Measurements from ENCODE around the gene ABCA12.

The ABCA12 gene

GRCh38 chr2:215002500-215002899, 135.9 kb downstream of the ABCA12 start:
- H3K4me3 ChIP-seq (ENCODE audit: low read depth, low read length): no peak overlapping the region
- in situ Hi-C loops (cut with HindIII; ENCODE audit: low sequenced_read_pairs): no loop called here
- peak; percentile 61 for TF ChIP-seq CTCF (IDR thresholded peaks at IDR 0.05; ENCODE audit: low read depth, low read length, missing control alignments)
- DNase-seq (ENCODE audit: low read depth): peak; percentile 26

- TF ChIP-seq CTCF (IDR thresholded peaks at IDR 0.05; ENCODE audit: low read depth, low read length, missing control alignments): no peak
- DNase-seq (ENCODE audit: low read depth): no peak
- no peak overlapping the region for H3K4me3 ChIP-seq (ENCODE audit: low read depth, low read length)
- in situ Hi-C loops (cut with HindIII; ENCODE audit: low sequenced_read_pairs): no loop called here
Observed at GRCh38 chr2:215000721-215001120, 137.7 kb downstream of the ABCA12 start.

- TF ChIP-seq CTCF (IDR thresholded peaks at IDR 0.05; ENCODE audit: low read depth, low read length, missing control alignments): no peak
- in situ Hi-C loops (cut with HindIII; ENCODE audit: low sequenced_read_pairs): no loop called here
Observed at GRCh38 chr2:214995926-214996670, 142.3 kb downstream of the ABCA12 start.

GRCh38 chr2:214995409-214995808, 143.0 kb downstream of the ABCA12 start:
- DNase-seq (ENCODE audit: low read depth): no peak
- H3K4me3 ChIP-seq (ENCODE audit: low read depth, low read length): no peak overlapping the region
- in situ Hi-C loops (cut with HindIII; ENCODE audit: low sequenced_read_pairs): no loop called here
- TF ChIP-seq CTCF (IDR thresholded peaks at IDR 0.05; ENCODE audit: low read depth, low read length, missing control alignments): no peak

More at GRCh38 chr2:214995926-214996670, 142.3 kb downstream of the ABCA12 start:
- no peak overlapping the region for H3K4me3 ChIP-seq (ENCODE audit: low read depth, low read length)
- no peak for DNase-seq (ENCODE audit: low read depth)

- DNase-seq (ENCODE audit: low read depth): no peak
- in situ Hi-C loops (cut with HindIII; ENCODE audit: low sequenced_read_pairs): no loop called here
- TF ChIP-seq CTCF (IDR thresholded peaks at IDR 0.05; ENCODE audit: low read depth, low read length, missing control alignments): no peak
- H3K4me3 ChIP-seq (ENCODE audit: low read depth, low read length): no peak overlapping the region
Observed at GRCh38 chr2:214992911-214993310, 145.5 kb downstream of the ABCA12 start.

GRCh38 chr2:214989187-214989586, 149.2 kb downstream of the ABCA12 start:
- H3K4me3 ChIP-seq (ENCODE audit: low read depth, low read length): no peak overlapping the region
- DNase-seq (ENCODE audit: low read depth): no peak
- in situ Hi-C loops (cut with HindIII; ENCODE audit: low sequenced_read_pairs): no loop called here
- no peak for TF ChIP-seq CTCF (IDR thresholded peaks at IDR 0.05; ENCODE audit: low read depth, low read length, missing control alignments)

All from astrocyte of the cerebellum (primary cell).